Nasal cavity respiratory epithelium epithelial cell of viscerocranial mucosa (primary cell): Measurements from ENCODE around the gene BNIP3. TPM values are rescaled to one million over a fixed set of nuclear protein-coding genes. Genes with fewer than 3 reads are reported as not detected.

ENCODE experiments used
- total RNA-seq: library from RNA; depleted of rRNA; stranded (reverse); fragments of >200 nt; gene quantifications from 2 replicates; pipeline ENCODE4 v1.2.3, GENCODE V29; 2014

Gene BNIP3
- 35.9 and 91.3 TPM in 2 replicates for total RNA-seq

GRCh38 chr10:131981429-131982184 is at the start of gene BNIP3:
Gene BNIP3 (minus strand): TSS chr10:131981923. CDS start chr10:131981806, 117 bp downstream.

Other genes starting within 250 kb of the BNIP3 start
- 35.5 and 47.8 TPM in 2 replicates for gene PPP2R2D, start 80.9 kb downstream of the BNIP3 start, total RNA-seq
- gene JAKMIP3, start 84.0 kb upstream of the BNIP3 start, total RNA-seq = 0.07 TPM in 1 of 2 replicates, not detected in the other
- 11.7 TPM in 1 of 2 replicates, not detected in the other for gene DPYSL4, start 205.0 kb upstream of the BNIP3 start, total RNA-seq